Uterus (tissue), 4 donors: ENCODE data around the gene AKIRIN1. TPM values are rescaled to one million over a fixed set of nuclear protein-coding genes. Genes with fewer than 3 reads are reported as not detected.
"Not testable (repeated sequence)": the region's sequence is repeated elsewhere in the genome, so short reads cannot be mapped to it uniquely, and the experiment has no call there.

ENCODE experiments used
- DNase-seq, 2 donors: peaks; one replicate each; pipeline ENCODE4 v3.0.0-alpha.2; 2019 to 2020
- H3K27ac ChIP-seq, 2 donors: fragments of 200-600 bp; sonication (generic); 1 replicate in 1 of 2; 2 replicates in 1 of 2; pipeline ENCODE4 v1.5.1; 2016 to 2018
- H3K27me3 ChIP-seq, 2 donors: fragments of 200-600 bp; sonication (generic); one replicate each; pipeline ENCODE4 v1.5.1; 2018 to 2019; ENCODE audit warnings: control low read depth in 1 of 2
- H3K36me3 ChIP-seq, 2 donors: fragments of 200-600 bp; sonication (generic); one replicate each; pipeline ENCODE4 v1.5.1; 2019; ENCODE audit warnings: control low read depth in 1 of 2
- H3K4me1 ChIP-seq, 2 donors: fragments of 200-600 bp; sonication (generic); one replicate each; pipeline ENCODE4 v1.5.1; 2018 to 2019; ENCODE audit warnings: control low read depth in 1 of 2
- H3K4me3 ChIP-seq, 2 donors: fragments of 200-600 bp; sonication (generic); 1 replicate in 1 of 2; 2 replicates in 1 of 2; pipeline ENCODE4 v1.5.1; 2018 to 2019; ENCODE audit warnings: mild to moderate bottlenecking in 1 of 2
- H3K9me3 ChIP-seq, 2 donors: fragments of 200-600 bp; sonication (generic); one replicate each; pipeline ENCODE4 v1.5.1; 2019; ENCODE audit warnings: control low read depth in 1 of 2
- CTCF ChIP-seq, 4 experiments: fragments of 200-600 bp in 2 of 4; fragments of 450-650 bp in 2 of 4; sonication (generic) in 2 of 4; IDR thresholded peaks; one replicate each; pipeline ENCODE4 v1.5.1; 2016 to 2019; ENCODE audit warnings: antibody characterized with exemption in 4 of 4, mild to moderate bottlenecking in 2 of 4, moderate library complexity in 1 of 4
- POLR2A ChIP-seq, 2 donors: fragments of 450-650 bp; IDR thresholded peaks; one replicate each; pipeline ENCODE4 v1.6.1; 2016; ENCODE audit warnings: antibody characterized with exemption in 2 of 2, mild to moderate bottlenecking in 1 of 2, moderate library complexity in 1 of 2
- intact Hi-C: fragments of 100-400 bp; cut with DNase I; formaldehyde crosslinking; loops from one replicate; pipeline ENCODE4 v1.15.1; 2023; ENCODE audit warnings: low total_unique reads
- total RNA-seq, 4 donors: library from RNA; depleted of rRNA in 3 of 4; stranded (reverse); fragments of >200 nt in 3 of 4; gene quantifications; one replicate each; pipeline versions ENCODE4 v1.1.0 to v1.2.4, GENCODE V29; 2014 to 2023
- donor health status: DM: yes; HTN: yes; CAD: no.

The AKIRIN1 gene
- total RNA-seq, 4 donors from 2014 or later = 17.4 to 71.8 (median 53.4) TPM

GRCh38 chr1:38973659-38974437 lies 17.2 kb upstream of the AKIRIN1 start:
- no peak for DNase-seq
- TF ChIP-seq POLR2A (IDR thresholded peaks at IDR 0.05) (no peak), CTCF (IDR thresholded peaks at IDR 0.05) (no peak)
- H3K36me3 ChIP-seq = no peaks in the 10 kb centered on the region
- no peaks in the 10 kb centered on the region for H3K4me1 ChIP-seq
- no peaks in the 10 kb centered on the region for H3K27me3 ChIP-seq
- peaks cover 0 to 4% of the 10 kb centered on the region in 2 donors for H3K9me3 ChIP-seq
- H3K27ac ChIP-seq = no peak overlapping the region
- H3K4me3 ChIP-seq = no peak overlapping the region
- intact Hi-C loops = no loop called here

GRCh38 chr1:38977399-38978244 lies 13.5 kb upstream of the AKIRIN1 start:
- intact Hi-C loops, H3K27me3 ChIP-seq, H3K4me3 ChIP-seq, H3K9me3 ChIP-seq, H3K4me1 ChIP-seq, H3K27ac ChIP-seq, DNase-seq, H3K36me3 ChIP-seq: not testable (repeated sequence)

- H3K9me3 ChIP-seq, DNase-seq, H3K27me3 ChIP-seq, H3K36me3 ChIP-seq, intact Hi-C loops, H3K4me1 ChIP-seq, H3K4me3 ChIP-seq, H3K27ac ChIP-seq: not testable (repeated sequence)
These were observed 12.9 kb upstream of the AKIRIN1 start for GRCh38 chr1:38978245-38978542.

GRCh38 chr1:38979380-38979779 lies 11.7 kb upstream of the AKIRIN1 start:
- H3K27me3 ChIP-seq, H3K27ac ChIP-seq, H3K4me3 ChIP-seq, H3K9me3 ChIP-seq, intact Hi-C loops, DNase-seq, H3K4me1 ChIP-seq, H3K36me3 ChIP-seq: not testable (repeated sequence)

- Histone ChIP-seq H3K27ac (peak overlapping the region; percentile 91 to 92), H3K9me3 (no peaks in the 10 kb centered on the region), H3K27me3 (no peaks in the 10 kb centered on the region), H3K4me1 (no peaks in the 10 kb centered on the region), H3K4me3 (no peak overlapping the region), H3K36me3 (no peaks in the 10 kb centered on the region)
- no peak for DNase-seq
- intact Hi-C loops = no loop called here
- no peak for TF ChIP-seq CTCF (IDR thresholded peaks at IDR 0.05)
- TF ChIP-seq POLR2A (IDR thresholded peaks at IDR 0.05) = no peak
These were observed 1.1 kb upstream of the AKIRIN1 start for GRCh38 chr1:38989979-38990378.

GRCh38 chr1:38990386-38990737 lies 714 bp upstream of the AKIRIN1 start:
- Histone ChIP-seq H3K4me1 (no peaks in the 10 kb centered on the region), H3K36me3 (no peaks in the 10 kb centered on the region), H3K27ac (peak overlapping the region; percentile 91 to 92), H3K27me3 (no peaks in the 10 kb centered on the region), H3K9me3 (no peaks in the 10 kb centered on the region), H3K4me3 (peak overlapping the region; percentile 77 to 99)
- TF ChIP-seq CTCF (IDR thresholded peaks at IDR 0.05) (no peak), POLR2A (IDR thresholded peaks at IDR 0.05) (no peak)
- intact Hi-C loops = no loop called here
- no peak for DNase-seq
